WTC11 (cell line): ENCODE data around the gene ITGA3. TPM values are rescaled to one million over a fixed set of nuclear protein-coding genes. Genes with fewer than 3 reads are reported as not detected.
"Not testable (repeated sequence)": the region's sequence is repeated elsewhere in the genome, so short reads cannot be mapped to it uniquely, and the experiment has no call there.

ENCODE experiments used
- ATAC-seq: fragments of 200-7000 bp; cut with Tn5 transposase; 2 replicates; pipeline ENCODE4 v1.10.0; 2021; ENCODE audit warnings: mild to moderate bottlenecking, moderate library complexity
- CTCF ChIA-PET: fragments of 300-600 bp; sonication (Branson Sonifier 250); formaldehyde crosslinking; loops from one replicate; lab custom pipeline; 2021; ENCODE audit warnings: antibody characterized with exemption; lab: Charles Lee
- POLR2A ChIA-PET: fragments of 350-600 bp; sonication (Branson Sonifier 250); formaldehyde crosslinking; loops from one replicate; lab custom pipeline; 2021; ENCODE audit warnings: antibody characterized with exemption; lab: Charles Lee
- DNase-seq: peaks from one replicate; pipeline ENCODE4 v3.0.0; 2021; ENCODE audit warnings: low spot score
- H3K27ac Mint-ChIP-seq: 2 replicates; pipeline ENCODE4 v1.8.0; 2021; ENCODE audit warnings: mixed read lengths
- H3K27me3 Mint-ChIP-seq: 2 replicates; pipeline ENCODE4 v1.8.0; 2021; ENCODE audit warnings: low read depth, mild to moderate bottlenecking, moderate library complexity, mixed read lengths
- H3K36me3 Mint-ChIP-seq: 2 replicates; pipeline ENCODE4 v1.8.0; 2021; ENCODE audit warnings: mixed read lengths
- H3K4me1 Mint-ChIP-seq: 2 replicates; pipeline ENCODE4 v1.8.0; 2022; ENCODE audit warnings: mixed read lengths
- H3K4me3 Mint-ChIP-seq: 2 replicates; pipeline ENCODE4 v1.8.0; 2021; ENCODE audit warnings: mild to moderate bottlenecking, moderate library complexity, mixed read lengths
- H3K9me3 Mint-ChIP-seq: 2 replicates; pipeline ENCODE4 v1.8.0; 2021; ENCODE audit warnings: mixed read lengths
- ATF1 ChIP-seq: sonication (generic); formaldehyde crosslinking; IDR thresholded peaks from 2 replicates; pipeline ENCODE4 v1.8.1; 2023; ENCODE audit warnings: mild to moderate bottlenecking, moderate library complexity, missing genetic modification reagents
- E2F1 ChIP-seq: sonication (generic); formaldehyde crosslinking; IDR thresholded peaks from 2 replicates; pipeline ENCODE4 v1.8.0; 2022; ENCODE audit warnings: mild to moderate bottlenecking, missing genetic modification reagents
- ELF4 ChIP-seq: sonication (generic); formaldehyde crosslinking; IDR thresholded peaks from 2 replicates; pipeline ENCODE4 v1.8.1; 2022; ENCODE audit warnings: low read depth, mild to moderate bottlenecking, moderate library complexity, missing genetic modification reagents
- ETV6 ChIP-seq: sonication (generic); formaldehyde crosslinking; IDR thresholded peaks from 2 replicates; pipeline ENCODE4 v1.8.1; 2022; ENCODE audit warnings: mild to moderate bottlenecking, missing genetic modification reagents
- FOXK1 ChIP-seq: sonication (generic); formaldehyde crosslinking; IDR thresholded peaks from 2 replicates; pipeline ENCODE4 v1.8.0; 2022; ENCODE audit warnings: mild to moderate bottlenecking, moderate library complexity, missing genetic modification reagents
- FOXP1 ChIP-seq: sonication (generic); formaldehyde crosslinking; IDR thresholded peaks from 2 replicates; pipeline ENCODE4 v1.8.0; 2022; ENCODE audit warnings: missing genetic modification reagents, mild to moderate bottlenecking, moderate library complexity, borderline replicate concordance
- GABPB1 ChIP-seq: sonication (generic); formaldehyde crosslinking; IDR thresholded peaks from 2 replicates; pipeline ENCODE4 v1.8.1; 2023; ENCODE audit warnings: mild to moderate bottlenecking, missing genetic modification reagents
- HMGA2 ChIP-seq: fragments of 250-450 bp; sonication (Bioruptor Pico); IDR thresholded peaks from 2 replicates; pipeline ENCODE4 v1.4.0; 2021; ENCODE audit warnings: mild to moderate bottlenecking, moderate library complexity
- IRF1 ChIP-seq: sonication (generic); formaldehyde crosslinking; IDR thresholded peaks from 2 replicates; pipeline ENCODE4 v1.8.0; 2023; ENCODE audit warnings: missing genetic modification reagents
- RELA ChIP-seq: sonication (generic); formaldehyde crosslinking; IDR thresholded peaks from 2 replicates; pipeline ENCODE4 v1.8.1; 2022; ENCODE audit warnings: missing genetic modification reagents, mild to moderate bottlenecking, borderline replicate concordance
- TP53 ChIP-seq: sonication (generic); formaldehyde crosslinking; IDR thresholded peaks from 2 replicates; pipeline ENCODE4 v1.8.1; 2023; ENCODE audit warnings: mild to moderate bottlenecking, missing genetic modification reagents
- ZNF138 ChIP-seq: sonication (generic); formaldehyde crosslinking; conservative IDR thresholded peaks from 2 replicates; pipeline ENCODE4 v1.8.1; 2022; ENCODE audit warnings: mild to moderate bottlenecking, moderate library complexity, missing genetic modification reagents
- ZNF232 ChIP-seq: sonication (generic); formaldehyde crosslinking; IDR thresholded peaks from 2 replicates; pipeline ENCODE4 v1.8.0; 2022; ENCODE audit warnings: mild to moderate bottlenecking, missing genetic modification reagents
- ZNF423 ChIP-seq: fragments of 250-450 bp; sonication (Bioruptor Pico); IDR thresholded peaks from 2 replicates; pipeline ENCODE4 v2.1.2; 2022; ENCODE audit warnings: mild to moderate bottlenecking, moderate library complexity
- total RNA-seq: library from RNA; stranded (reverse); gene quantifications from 3 replicates; pipeline ENCODE4 v1.2.3, GENCODE V29; 2021
- TF ChIP-seq, protein P1 (sequence below): sonication (generic); formaldehyde crosslinking; IDR thresholded peaks from 2 replicates; pipeline ENCODE4 v1.8.1; 2022; ENCODE audit warnings: mild to moderate bottlenecking, moderate library complexity, missing genetic modification reagents
- TF ChIP-seq, protein P2 (sequence below): sonication (generic); formaldehyde crosslinking; IDR thresholded peaks from 2 replicates; pipeline ENCODE4 v1.8.1; 2023; ENCODE audit warnings: mild to moderate bottlenecking, missing genetic modification reagents
- TF ChIP-seq, protein P3 (sequence below): fragments of 250-450 bp; sonication (Bioruptor Pico); conservative IDR thresholded peaks from 2 replicates; pipeline ENCODE4 v1.9.0; 2021; ENCODE audit warnings: mild to moderate bottlenecking
- TF ChIP-seq, protein P4 (sequence below): sonication (generic); formaldehyde crosslinking; conservative IDR thresholded peaks from 2 replicates; pipeline ENCODE4 v1.8.1; 2023; ENCODE audit warnings: mild to moderate bottlenecking, low read depth, missing genetic modification reagents, moderate library complexity

Gene ITGA3
- total RNA-seq, 1 experiment from 2014 or later = 35.3 TPM

- TF ChIP-seq, protein P1, sequence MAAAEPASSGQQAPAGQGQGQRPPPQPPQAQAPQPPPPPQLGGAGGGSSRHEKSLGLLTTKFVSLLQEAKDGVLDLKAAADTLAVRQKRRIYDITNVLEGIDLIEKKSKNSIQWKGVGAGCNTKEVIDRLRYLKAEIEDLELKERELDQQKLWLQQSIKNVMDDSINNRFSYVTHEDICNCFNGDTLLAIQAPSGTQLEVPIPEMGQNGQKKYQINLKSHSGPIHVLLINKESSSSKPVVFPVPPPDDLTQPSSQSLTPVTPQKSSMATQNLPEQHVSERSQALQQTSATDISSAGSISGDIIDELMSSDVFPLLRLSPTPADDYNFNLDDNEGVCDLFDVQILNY = no peak
- TF ChIP-seq ELF4 (CRISPR knock-in tag) = no peak
Measured at GRCh38 chr17:50060951-50061712, 5.2 kb downstream of the ITGA3 start (continued).

- H3K4me3 Mint-ChIP-seq, POLR2A ChIA-PET, H3K36me3 Mint-ChIP-seq, DNase-seq, H3K9me3 Mint-ChIP-seq, ATAC-seq, H3K27ac Mint-ChIP-seq: not testable (repeated sequence)
- H3K27me3 Mint-ChIP-seq = peaks cover 16% of the 10 kb centered on the region
- CTCF ChIA-PET = interaction anchor here (0.6 to 1.9 kb wide), 4 partner anchors 17 to 696 kb away, joined by 3 to 15 read pairs (median 6); no protein-coding TSS in a partner anchor
- H3K4me1 Mint-ChIP-seq = peaks cover 23% of the 10 kb centered on the region
Measured at GRCh38 chr17:50061713-50062045, 5.8 kb downstream of the ITGA3 start.

DNA sequence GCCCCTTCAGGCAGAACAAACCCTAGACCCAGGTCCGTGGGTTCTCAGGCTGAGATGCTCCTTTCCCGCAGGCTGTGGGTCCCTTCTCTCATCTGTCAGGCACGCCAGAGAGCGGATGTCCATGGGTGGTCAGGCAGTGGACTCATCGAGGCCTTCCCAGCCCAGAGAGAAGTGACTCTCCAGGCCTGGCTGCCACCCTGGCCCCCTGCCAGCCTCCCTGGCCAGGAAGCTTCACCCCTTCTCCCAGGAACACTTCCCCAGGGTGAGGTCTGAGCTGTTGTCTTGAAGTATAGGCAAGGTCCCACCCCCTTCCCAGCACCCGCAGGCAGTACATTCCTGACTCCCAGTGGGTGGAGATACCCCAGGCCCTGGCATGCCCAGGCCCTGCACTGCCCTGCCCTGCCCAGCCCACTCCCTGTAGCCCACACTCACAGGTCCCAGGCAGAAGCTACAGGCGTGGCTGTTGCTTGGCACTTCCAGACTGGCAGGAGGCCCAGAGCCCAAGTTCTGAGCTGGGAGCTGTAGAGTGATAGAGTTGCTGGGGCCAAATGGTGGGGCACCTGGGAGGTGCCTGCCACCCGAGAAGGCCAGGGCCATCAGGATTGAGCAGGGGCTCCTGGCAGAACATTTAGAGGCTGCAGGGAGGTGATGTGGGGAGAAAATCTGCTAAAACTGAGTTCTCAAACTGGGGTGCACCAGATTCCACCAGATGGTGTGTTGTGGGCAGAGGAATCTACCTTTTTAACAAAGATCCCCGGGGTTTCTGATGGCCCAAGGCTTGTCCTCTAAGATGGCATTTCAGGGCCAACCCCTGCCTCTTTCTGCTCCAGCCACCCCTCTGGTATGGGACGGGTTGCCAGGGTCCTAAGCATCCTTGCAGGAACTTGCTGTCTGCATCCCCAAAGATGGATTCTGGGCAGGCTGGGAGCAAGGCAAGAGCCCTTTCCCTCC lies 6.7 kb downstream of the ITGA3 start:
- ChIA-PET CTCF (interaction anchor here (0.6 to 1.3 kb wide), 4 partner anchors 17 to 697 kb away, joined by 3 to 9 read pairs (median 3); no protein-coding TSS in a partner anchor), POLR2A (no interaction called here)
- Mint-ChIP-seq H3K9me3 (no peaks in the 10 kb centered on the region), H3K4me3 (no peak overlapping the region), H3K27me3 (peaks cover 7% of the 10 kb centered on the region), H3K27ac (no peak overlapping the region)
- DNase-seq (no peak), ATAC-seq (no peak)
- TF ChIP-seq ETV6 (CRISPR knock-in tag) (no peak), ZNF423 (CRISPR knock-in tag) (no peak), ATF1 (CRISPR knock-in tag) (no peak), RELA (no peak), E2F1 (CRISPR knock-in tag) (no peak), IRF1 (CRISPR knock-in tag) (no peak), FOXP1 (CRISPR knock-in tag) (no peak), FOXK1 (CRISPR knock-in tag) (no peak), ZNF232 (no peak), TP53 (CRISPR knock-in tag) (no peak), GABPB1 (CRISPR knock-in tag) (no peak), ZNF138 (CRISPR knock-in tag) (no peak), HMGA2 (CRISPR knock-in tag) (no peak)
- TF ChIP-seq, protein P2, sequence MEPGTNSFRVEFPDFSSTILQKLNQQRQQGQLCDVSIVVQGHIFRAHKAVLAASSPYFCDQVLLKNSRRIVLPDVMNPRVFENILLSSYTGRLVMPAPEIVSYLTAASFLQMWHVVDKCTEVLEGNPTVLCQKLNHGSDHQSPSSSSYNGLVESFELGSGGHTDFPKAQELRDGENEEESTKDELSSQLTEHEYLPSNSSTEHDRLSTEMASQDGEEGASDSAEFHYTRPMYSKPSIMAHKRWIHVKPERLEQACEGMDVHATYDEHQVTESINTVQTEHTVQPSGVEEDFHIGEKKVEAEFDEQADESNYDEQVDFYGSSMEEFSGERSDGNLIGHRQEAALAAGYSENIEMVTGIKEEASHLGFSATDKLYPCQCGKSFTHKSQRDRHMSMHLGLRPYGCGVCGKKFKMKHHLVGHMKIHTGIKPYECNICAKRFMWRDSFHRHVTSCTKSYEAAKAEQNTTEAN (CRISPR knock-in tag) = no peak
- TF ChIP-seq, protein P3, sequence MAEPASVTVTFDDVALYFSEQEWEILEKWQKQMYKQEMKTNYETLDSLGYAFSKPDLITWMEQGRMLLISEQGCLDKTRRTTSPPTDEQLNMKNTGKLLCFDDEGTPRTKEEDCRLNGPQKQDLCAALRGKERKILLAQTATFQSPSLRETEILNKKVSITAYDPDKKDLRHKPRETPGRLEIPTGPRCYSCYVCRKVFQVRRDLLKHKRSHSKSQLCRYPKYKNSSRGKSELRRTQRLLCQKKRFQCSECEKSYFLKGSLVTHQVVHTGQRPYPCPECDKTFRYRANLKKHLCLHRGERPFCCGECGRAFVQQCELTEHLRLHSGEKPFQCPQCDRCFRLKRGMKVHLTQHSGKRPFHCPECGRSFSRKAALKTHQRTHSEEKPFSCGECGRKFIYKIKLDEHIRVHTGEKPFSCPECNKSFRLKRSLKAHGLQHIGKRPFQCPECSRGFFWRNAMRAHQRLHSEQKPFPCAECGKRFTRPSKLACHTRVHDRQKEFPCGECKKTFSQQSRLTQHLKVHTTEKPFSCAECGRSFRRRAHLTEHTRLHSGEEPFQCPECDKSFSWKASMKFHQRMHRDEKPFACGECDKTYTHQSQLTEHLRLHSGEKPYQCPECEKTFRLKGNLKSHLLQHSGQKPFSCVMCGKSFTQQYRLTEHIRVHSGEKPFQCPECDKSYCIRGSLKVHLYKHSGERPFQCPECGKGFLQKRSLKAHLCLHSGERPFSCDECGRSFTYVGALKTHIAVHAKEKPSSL = no peak
- TF ChIP-seq, protein P4, sequence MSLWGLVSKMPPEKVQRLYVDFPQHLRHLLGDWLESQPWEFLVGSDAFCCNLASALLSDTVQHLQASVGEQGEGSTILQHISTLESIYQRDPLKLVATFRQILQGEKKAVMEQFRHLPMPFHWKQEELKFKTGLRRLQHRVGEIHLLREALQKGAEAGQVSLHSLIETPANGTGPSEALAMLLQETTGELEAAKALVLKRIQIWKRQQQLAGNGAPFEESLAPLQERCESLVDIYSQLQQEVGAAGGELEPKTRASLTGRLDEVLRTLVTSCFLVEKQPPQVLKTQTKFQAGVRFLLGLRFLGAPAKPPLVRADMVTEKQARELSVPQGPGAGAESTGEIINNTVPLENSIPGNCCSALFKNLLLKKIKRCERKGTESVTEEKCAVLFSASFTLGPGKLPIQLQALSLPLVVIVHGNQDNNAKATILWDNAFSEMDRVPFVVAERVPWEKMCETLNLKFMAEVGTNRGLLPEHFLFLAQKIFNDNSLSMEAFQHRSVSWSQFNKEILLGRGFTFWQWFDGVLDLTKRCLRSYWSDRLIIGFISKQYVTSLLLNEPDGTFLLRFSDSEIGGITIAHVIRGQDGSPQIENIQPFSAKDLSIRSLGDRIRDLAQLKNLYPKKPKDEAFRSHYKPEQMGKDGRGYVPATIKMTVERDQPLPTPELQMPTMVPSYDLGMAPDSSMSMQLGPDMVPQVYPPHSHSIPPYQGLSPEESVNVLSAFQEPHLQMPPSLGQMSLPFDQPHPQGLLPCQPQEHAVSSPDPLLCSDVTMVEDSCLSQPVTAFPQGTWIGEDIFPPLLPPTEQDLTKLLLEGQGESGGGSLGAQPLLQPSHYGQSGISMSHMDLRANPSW (CRISPR knock-in tag) = no peak
- TF ChIP-seq, all 79 proteins: peak for 0
- peaks cover 4% of the 10 kb centered on the region; the same call in 1 of the 2 replicates for H3K36me3 Mint-ChIP-seq
- H3K4me1 Mint-ChIP-seq = peaks cover 15% of the 10 kb centered on the region
